Activated CD8-positive, alpha-beta memory T cell treated with anti-CD3 and anti-CD28 coated beads, Interleukin-2, amount 50 U/mL, for 24 hours (primary cell): ENCODE results near the gene TMEM243.

Experiments
- DNase-seq: peaks from one replicate; pipeline ENCODE4 v3.0.0-alpha.2; 2020; ENCODE audit errors: extremely low read depth

TMEM243 gene

DNA sequence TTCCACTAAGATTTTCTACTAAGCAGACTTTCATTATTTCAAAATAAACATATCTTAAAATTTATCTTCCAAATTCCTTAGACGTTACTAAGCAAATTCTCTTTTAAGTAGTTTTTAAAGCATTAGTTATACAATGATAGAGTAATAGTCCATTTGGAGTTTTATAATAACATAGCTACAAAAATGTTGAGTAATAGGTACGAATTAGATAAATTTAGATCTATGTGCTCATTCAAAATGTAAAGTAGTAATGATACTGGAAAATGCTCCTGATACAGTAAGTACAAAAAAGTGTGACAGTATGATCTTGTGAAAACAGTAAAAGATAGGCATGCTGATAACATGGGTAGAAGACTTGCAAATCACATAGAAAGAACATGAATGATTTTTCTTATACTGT is 62.8 kb downstream of the TMEM243 start:
- DNase-seq, result no peak

DNA sequence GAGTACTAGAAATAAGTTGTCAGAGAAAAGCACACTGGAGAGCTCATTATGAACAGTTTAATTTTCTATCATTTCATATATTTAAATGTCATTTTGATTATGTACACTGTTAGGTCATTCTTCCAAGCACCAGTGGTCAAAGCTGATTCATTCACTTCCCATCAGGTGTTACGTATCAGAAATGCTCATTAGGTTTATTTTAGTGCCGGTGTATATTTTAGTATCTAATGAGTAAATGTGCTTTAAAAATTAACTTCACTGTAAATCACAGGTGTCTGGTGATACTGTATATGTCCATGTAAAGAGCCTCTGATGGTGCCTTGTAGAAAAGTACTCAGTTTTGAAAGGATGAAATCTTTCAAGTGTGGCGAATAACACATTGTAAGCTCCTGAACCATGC is 63.7 kb downstream of the TMEM243 start:
- DNase-seq, result no peak

DNA sequence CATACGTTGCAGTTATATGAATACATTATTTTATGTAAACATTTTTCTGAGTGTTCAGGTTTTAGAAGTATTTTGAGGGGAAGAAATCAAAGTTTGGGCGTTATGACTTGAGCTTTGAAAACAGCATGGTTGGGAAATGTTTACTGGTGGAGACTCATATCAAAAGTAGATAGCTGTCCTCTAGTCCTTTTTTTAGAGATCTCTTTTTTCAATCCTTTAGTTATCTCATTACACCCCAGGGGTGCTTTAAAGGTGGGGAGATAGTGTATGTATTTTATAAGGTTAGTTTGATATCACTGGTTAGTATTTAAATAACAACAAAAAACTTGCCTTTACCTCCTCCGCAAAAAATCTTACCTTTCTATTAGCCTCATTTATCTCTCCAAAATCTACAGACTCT is 65.0 kb downstream of the TMEM243 start:
- no peak for DNase-seq

DNA sequence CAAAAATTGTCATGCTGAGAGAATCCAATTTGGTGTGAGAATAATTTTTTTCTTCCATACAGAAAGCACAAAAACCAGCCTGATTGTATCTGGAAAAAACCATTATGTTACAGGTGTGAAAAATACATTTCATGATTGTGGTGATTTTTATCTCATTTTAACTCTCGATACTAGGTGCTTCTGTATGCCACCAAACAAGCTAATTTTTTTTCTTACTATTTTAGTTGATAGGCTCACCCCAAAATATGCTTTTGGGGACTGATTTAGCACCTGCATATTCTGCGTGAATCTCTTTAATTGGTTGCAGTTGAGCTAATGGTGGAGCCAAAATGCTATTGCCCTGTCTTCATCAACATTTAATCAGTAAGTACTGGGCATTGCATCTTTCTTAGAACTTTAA is 65.4 kb downstream of the TMEM243 start:
- DNase-seq, result no peak

DNA sequence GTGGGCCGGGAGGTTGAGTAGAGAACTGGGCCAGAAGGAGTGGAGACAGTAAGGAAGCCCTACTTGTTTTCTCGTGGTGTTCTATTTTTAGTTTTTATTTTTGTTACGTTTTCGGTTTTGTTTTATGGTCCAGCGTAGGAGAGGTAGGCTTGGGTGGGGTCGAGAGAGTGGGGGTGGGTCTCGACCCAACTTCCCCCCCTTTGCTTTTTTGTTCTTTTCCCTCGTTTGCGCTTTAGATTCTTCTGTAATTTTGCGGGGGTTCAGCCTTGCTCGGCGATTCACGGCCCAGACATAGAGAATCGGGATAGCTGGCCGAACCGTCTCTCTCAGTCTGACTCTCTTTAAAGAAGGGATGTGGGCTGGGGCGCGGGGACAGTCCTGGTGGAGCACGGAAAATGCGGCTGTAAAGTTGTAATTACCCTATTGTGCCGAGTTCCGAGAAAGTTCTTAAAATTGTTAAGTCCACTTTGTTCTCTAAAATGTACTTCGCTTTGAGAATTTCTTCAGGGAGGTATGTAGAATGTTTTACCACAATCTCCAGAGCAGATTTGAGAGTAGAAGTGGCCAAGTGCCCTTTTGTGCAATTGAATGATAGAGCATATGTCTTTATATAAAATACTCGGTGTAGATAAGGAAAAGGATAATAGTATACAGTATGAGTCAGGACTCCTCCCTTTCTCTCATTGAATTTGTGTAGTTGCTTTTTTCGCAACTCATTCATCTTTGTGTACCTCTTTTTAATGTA is 66.5 kb downstream of the TMEM243 start:
- no peak for DNase-seq

DNA sequence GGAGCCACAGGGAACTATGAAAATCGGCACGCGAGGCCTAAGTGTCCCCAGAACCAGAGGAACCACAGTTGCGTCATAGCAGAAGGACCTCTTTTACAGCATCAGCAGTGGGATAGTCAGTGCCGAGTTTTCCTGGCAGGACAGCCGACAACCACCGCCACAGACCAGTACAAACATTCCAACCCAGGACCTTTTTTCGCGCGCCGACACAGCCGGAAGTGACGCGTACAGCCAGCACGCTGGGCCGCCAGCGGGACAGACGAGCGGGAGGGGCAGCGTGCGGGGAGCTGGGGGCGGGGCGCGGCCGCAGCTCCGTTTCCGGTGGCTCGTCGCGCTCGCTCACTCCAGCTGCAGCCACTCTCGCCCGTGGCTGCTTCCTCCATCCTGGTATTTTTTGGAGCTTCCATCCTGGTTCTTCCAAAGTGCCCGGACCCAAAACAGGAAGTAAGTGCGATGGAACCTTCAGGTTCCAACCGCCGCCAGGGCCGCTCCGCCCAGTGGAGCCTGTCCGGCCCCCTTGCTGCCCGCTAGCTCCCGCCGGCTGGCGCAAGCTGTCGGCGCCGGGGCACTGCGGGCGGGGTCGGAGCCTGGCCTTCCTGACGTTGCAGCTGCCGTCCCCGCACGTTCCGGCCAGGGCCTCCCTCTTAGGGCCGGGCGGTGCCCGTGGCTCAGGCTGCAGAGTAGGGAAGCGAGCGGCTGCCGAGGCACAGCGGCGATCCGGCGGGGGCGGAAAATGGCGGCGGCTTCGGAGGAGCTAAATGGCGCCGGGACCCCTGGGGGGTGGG is 67.2 kb downstream of the TMEM243 start, which contains the start of gene DMTF1:
DMTF1 (plus strand) TSS at position 342 of the 785 bp plus-strand sequence. CDS start 12,489 bp downstream, outside the sequence.
- DNase-seq, result peak; percentile 75

DNA sequence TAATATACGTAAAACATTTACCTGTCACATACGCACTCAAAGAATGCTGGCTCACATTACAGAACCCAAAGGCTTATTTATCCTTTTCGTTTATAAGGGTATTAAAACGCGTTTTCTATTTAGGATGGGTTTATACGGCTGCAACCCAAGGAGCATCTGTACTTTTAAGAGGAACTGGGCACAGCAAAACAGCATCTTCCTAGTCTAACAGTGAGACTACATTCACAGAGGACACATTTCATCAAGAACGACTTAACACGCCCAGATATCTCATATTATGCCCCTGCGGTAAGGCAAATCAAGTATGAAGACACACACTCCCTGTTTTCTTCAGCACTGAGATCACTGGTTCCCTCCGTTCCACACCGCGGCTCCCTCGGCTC is 67.8 kb downstream of the TMEM243 start:
- no peak for DNase-seq

DNA sequence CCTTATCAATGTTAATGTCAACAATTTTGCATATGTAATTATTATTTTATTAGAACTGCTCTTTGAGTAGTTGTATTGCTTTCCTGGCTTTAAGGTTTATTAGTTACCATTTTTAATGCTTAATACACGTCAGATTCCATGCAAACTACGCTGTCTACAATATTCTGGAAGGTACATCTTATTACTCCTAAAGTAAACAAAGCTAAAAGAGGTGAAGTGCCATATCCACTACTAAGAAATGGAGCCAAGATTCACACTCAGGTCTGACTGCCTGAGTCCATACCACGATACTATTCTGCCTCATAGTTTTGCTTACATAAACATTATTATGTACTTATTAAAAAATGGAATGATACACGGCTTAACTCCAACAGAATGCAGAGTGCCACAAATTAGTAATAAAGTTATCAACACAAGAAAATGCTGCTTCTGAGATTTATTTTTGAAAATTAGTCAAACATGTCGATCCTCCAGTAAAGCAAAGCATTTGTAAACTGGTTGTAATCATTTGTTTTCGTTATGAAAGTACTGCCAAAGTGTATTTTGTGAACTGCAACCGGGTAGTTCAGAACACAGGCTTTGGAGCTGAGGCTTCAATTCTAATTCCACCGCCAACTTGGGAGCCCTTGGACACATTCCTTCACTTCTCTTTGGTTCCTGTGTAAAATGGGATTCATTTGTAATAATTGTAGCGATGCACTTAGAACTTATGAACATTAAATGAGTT is 68.4 kb downstream of the TMEM243 start:
- DNase-seq, result no peak

DNA sequence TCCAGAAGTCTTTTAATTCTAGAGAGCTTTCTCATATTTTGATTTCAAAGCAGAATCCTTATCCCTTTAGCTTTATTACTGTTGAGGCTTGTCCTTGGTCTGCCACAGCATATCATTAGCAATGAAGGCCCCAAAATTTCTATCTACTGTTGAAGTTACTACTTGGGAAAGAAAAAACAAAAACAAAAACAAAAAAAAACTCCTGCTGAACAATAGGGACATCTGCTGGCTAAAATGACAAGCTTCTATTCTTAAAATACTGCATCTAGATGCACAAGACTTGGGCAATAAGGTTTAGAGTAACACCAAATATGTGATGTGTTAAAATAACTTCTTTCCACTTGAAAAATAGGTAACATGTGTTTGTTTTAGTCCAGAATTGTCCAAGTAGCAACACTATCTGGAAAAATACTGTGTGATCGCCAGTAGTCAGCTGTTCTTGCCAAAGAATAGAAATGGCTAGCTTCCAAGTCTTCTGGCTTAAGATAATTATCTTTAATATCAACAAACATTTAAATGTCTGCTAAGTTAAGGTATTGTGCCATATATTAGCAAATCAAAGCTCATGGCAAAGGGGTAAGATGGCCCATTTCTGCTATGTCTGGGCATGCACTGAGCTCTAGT is 71.1 kb downstream of the TMEM243 start:
- no peak for DNase-seq

DNA sequence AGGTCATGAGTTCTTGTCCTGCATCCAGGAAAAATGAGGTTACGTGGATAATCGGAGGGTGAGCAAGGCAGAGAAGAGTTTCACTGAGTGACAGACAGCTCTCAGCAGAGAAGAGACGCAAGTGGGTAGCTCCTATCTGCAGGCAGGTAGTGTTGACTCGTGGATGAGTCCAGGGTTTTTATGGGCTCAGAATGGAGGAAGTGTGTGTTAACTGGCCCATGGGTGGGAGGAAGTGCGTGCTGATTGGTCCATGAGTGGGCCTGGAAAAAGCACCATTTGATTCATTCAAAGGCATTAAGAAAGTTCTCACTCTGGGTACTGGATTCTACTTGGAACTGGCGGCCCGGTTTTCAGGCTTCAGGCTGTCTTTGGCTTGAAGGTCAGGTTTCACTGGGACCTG is 72.0 kb downstream of the TMEM243 start:
- no peak for DNase-seq

DNA sequence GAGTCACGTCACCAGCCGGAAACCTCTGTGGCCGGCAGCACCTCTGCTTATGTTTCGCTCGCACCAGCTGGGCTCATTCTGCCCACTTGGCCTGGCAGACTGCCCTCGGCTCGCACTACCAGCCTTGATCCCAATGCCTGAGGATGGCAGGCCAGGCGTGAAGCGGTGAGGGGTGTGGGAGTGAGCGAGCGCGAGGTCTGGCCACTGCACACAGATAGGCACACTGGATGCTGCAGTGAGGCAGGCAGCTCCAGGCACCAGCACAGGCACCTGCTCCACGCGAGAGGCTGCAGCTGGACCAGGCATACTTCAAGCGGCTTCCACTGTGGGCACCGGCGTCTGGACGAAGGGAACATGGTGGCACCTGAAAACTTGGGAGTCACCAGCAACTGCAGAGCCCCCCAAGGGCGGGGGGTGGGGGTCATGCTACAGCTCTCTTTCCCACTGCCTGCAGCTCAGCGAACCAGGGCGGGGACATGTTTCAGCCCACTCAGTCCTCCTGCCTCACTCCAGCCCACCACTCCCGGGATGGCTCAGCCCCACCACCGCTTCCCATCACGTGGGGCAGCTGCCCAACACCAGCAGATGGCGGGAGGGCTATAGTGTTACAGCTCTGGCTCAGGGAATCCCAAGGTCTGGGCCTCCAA is 72.7 kb downstream of the TMEM243 start:
- DNase-seq, result no peak
